IMR-90 (cell line): ENCODE data around the gene KPNA1. TPM values are rescaled to one million over a fixed set of nuclear protein-coding genes. Genes with fewer than 3 reads are reported as not detected.

Source experiments
- ATAC-seq: fragments of 200-7000 bp; cut with Tn5 transposase; 2 replicates; pipeline ENCODE4 v1.9.1; 2020; ENCODE audit warnings: low read depth, mild to moderate bottlenecking, moderate library complexity
- BruUV-seq: library from RNA; stranded (reverse); fragments of 400-500 nt; replicated peaks from 2 replicates; lab custom pipeline; 2021; lab: Mats Ljungman, UMichigan
- CTCF ChIA-PET: fragments of 300-600 bp; formaldehyde crosslinking; extraction: SDS; loops from one replicate; lab custom pipeline; 2021; ENCODE audit warnings: antibody characterized with exemption; lab: Yijun Ruan, JAX
- POLR2A ChIA-PET: fragments of 300-600 bp; sonication (Branson Sonifier 250); formaldehyde crosslinking; loops from one replicate; lab custom pipeline; 2022; ENCODE audit warnings: antibody characterized with exemption; ENCODE audit not compliant: unreplicated experiment; lab: Charles Lee
- DNase-seq: peaks from one replicate; pipeline ENCODE4 v3.0.0; 2013
- H2AFZ ChIP-seq: replicated peaks from 2 replicates; pipeline ENCODE3; 2013; ENCODE audit warnings: low read length, mild to moderate bottlenecking; ENCODE audit not compliant: poor library complexity
- H2AK5ac ChIP-seq: 2 replicates; pipeline ENCODE4 v1.6.1; 2013; ENCODE audit warnings: low read depth, low read length, inconsistent platforms
- H2AK9ac ChIP-seq: replicated peaks from 2 replicates; pipeline ENCODE3; 2013; ENCODE audit warnings: mild to moderate bottlenecking, low read depth, low read length, moderate library complexity; ENCODE audit not compliant: poor library complexity
- H2BK120ac ChIP-seq: 2 replicates; pipeline ENCODE4 v1.6.1; 2013; ENCODE audit warnings: low read depth, low read length, inconsistent platforms
- H2BK15ac ChIP-seq: 3 replicates; pipeline ENCODE4 v1.6.1; 2013; ENCODE audit warnings: low read depth, low read length, inconsistent platforms
- H2BK20ac ChIP-seq: 2 replicates; pipeline ENCODE4 v1.6.1; 2013; ENCODE audit warnings: low read depth, mild to moderate bottlenecking, inconsistent platforms, low read length, moderate library complexity
- H2BK5ac ChIP-seq: 2 replicates; pipeline ENCODE4 v1.6.1; 2013; ENCODE audit warnings: mild to moderate bottlenecking, low read depth, low read length, inconsistent platforms; ENCODE audit not compliant: poor library complexity, severe bottlenecking
- H3K14ac ChIP-seq: replicated peaks from 2 replicates; pipeline ENCODE4 v1.6.1; 2013; ENCODE audit warnings: low read depth, low read length, inconsistent platforms
- H3K18ac ChIP-seq: 2 replicates; pipeline ENCODE4 v1.6.1; 2013; ENCODE audit warnings: low read depth, low read length, control low read depth
- H3K23ac ChIP-seq: 2 replicates; pipeline ENCODE4 v1.6.1; 2013; ENCODE audit warnings: low read depth, low read length, inconsistent platforms
- H3K27ac ChIP-seq: 2 replicates; pipeline ENCODE4 v1.5.1; 2013; ENCODE audit warnings: mild to moderate bottlenecking, control low read depth, low read length; ENCODE audit not compliant: insufficient read depth
- H3K27me3 ChIP-seq: 2 replicates; pipeline ENCODE4 v1.6.1; 2013; ENCODE audit warnings: low read length; ENCODE audit not compliant: control insufficient read depth, insufficient read depth
- H3K36me3 ChIP-seq: 2 replicates; pipeline ENCODE4 v1.6.1; 2013; ENCODE audit warnings: low read length, mixed read lengths; ENCODE audit not compliant: control insufficient read depth, insufficient read depth
- H3K4ac ChIP-seq: 2 replicates; pipeline ENCODE4 v1.6.1; 2013; ENCODE audit warnings: low read depth, low read length, inconsistent platforms
- H3K4me1 ChIP-seq: 2 replicates; pipeline ENCODE4 v1.6.1; 2013; ENCODE audit warnings: low read length, mixed read lengths; ENCODE audit not compliant: control insufficient read depth, insufficient read depth
- H3K4me2 ChIP-seq: 2 replicates; pipeline ENCODE4 v1.6.1; 2013; ENCODE audit warnings: low read depth, mild to moderate bottlenecking, control low read depth, low read length, moderate library complexity
- H3K4me3 ChIP-seq: 2 replicates; pipeline ENCODE4 v1.5.1; 2013; ENCODE audit warnings: low read depth, mild to moderate bottlenecking, control low read depth, low read length, moderate library complexity; ENCODE audit not compliant: insufficient read depth
- H3K56ac ChIP-seq: 2 replicates; pipeline ENCODE4 v1.6.1; 2013; ENCODE audit warnings: low read length, inconsistent platforms; ENCODE audit not compliant: insufficient read depth; ENCODE audit errors: extremely low read depth
- H3K79me1 ChIP-seq, 2 experiments: 2 replicates each; pipeline ENCODE4 v1.6.1; 2013; ENCODE audit warnings: low read length in 2 of 2, inconsistent platforms in 1 of 2, low read depth in 1 of 2
- H3K9ac ChIP-seq: 2 replicates; pipeline ENCODE4 v1.6.1; 2013; ENCODE audit warnings: low read depth, low read length, control low read depth
- H3K9me1 ChIP-seq: 2 replicates; pipeline ENCODE4 v1.6.1; 2013; ENCODE audit warnings: low read length, inconsistent platforms; ENCODE audit not compliant: insufficient read depth
- H3K9me3 ChIP-seq: 2 replicates; pipeline ENCODE4 v1.6.1; 2013; ENCODE audit warnings: low read length; ENCODE audit not compliant: control insufficient read depth, insufficient read depth
- H4K20me1 ChIP-seq: 2 replicates; pipeline ENCODE4 v1.6.1; 2013; ENCODE audit warnings: low read length, inconsistent platforms; ENCODE audit not compliant: insufficient read depth
- H4K5ac ChIP-seq: 2 replicates; pipeline ENCODE4 v1.6.1; 2013; ENCODE audit warnings: mild to moderate bottlenecking, low read depth, low read length, control low read depth
- H4K8ac ChIP-seq, 2 experiments: 2 replicates each; pipeline ENCODE4 v1.6.1; 2013; ENCODE audit warnings: low read depth in 2 of 2, low read length in 2 of 2, control low read depth in 1 of 2, inconsistent platforms in 1 of 2
- H4K91ac ChIP-seq: 2 replicates; pipeline ENCODE4 v1.6.1; 2013; ENCODE audit warnings: low read depth, low read length, inconsistent platforms; ENCODE audit not compliant: insufficient read depth
- CEBPB ChIP-seq: IDR thresholded peaks from 2 replicates; pipeline ENCODE4 v1.6.1; 2012; ENCODE audit warnings: low read depth, low read length, improper control_type of control experiment
- CHD1 ChIP-seq: IDR thresholded peaks from 2 replicates; pipeline ENCODE4 v1.6.1; 2012; ENCODE audit warnings: low read depth, low read length, improper control_type of control experiment
- FOS ChIP-seq: fragments of 150-350 bp; IDR thresholded peaks from 2 replicates; pipeline ENCODE4 v1.6.1; 2016; ENCODE audit warnings: low read depth, low read length
- MXI1 ChIP-seq: IDR thresholded peaks from 2 replicates; pipeline ENCODE4 v1.6.1; 2012; ENCODE audit warnings: low read depth, mild to moderate bottlenecking, low read length, moderate library complexity, borderline replicate concordance
- NFE2L2 ChIP-seq: fragments of 150-350 bp; IDR thresholded peaks from 2 replicates; pipeline ENCODE4 v1.6.1; 2016; ENCODE audit warnings: low read depth, mild to moderate bottlenecking, low read length
- RCOR1 ChIP-seq: IDR thresholded peaks from 2 replicates; pipeline ENCODE4 v1.6.1; 2012; ENCODE audit warnings: mild to moderate bottlenecking, low read length, improper control_type of control experiment; ENCODE audit not compliant: insufficient replicate concordance
- RFX5 ChIP-seq: IDR thresholded peaks from 2 replicates; pipeline ENCODE4 v1.8.0; 2012; ENCODE audit warnings: low read depth, mild to moderate bottlenecking, low read length, moderate library complexity
- SMC3 ChIP-seq: fragments of 150-350 bp; IDR thresholded peaks from 2 replicates; pipeline ENCODE4 v1.6.1; 2016; ENCODE audit warnings: low read depth, mild to moderate bottlenecking, antibody characterized with exemption, low read length, moderate library complexity
- WGBS, 2 experiments: methylation state at CpG; one replicate each; pipeline versions ENCODE4 v1.1.5 to v1.1.7; 2013; ENCODE audit warnings: missing lambda C conversion rate in 2 of 2; ENCODE audit not compliant: insufficient read length in 1 of 2; ENCODE audit errors: extremely low coverage in 2 of 2; 5-methylcytosine and 5-hydroxymethylcytosine counted together
- dilution Hi-C: fragments of 300-500 bp; cut with HindIII; formaldehyde crosslinking; loops from one replicate; pipeline ENCODE4 v1.14.3; 2018; ENCODE audit warnings: low sequenced_read_pairs; ENCODE audit not compliant: unreplicated experiment
- in situ Hi-C: fragments of 300-500 bp; cut with MboI; formaldehyde crosslinking; loops from 3 replicates; pipeline ENCODE4 v1.14.3; 2019; ENCODE audit warnings: low sequenced_read_pairs, inconsistent platforms, mixed read lengths
- intact Hi-C: fragments of 100-400 bp; cut with micrococcal nuclease; formaldehyde crosslinking; loops from 2 replicates; pipeline ENCODE4 v1.10.0; 2022
- polyA plus RNA-seq, 3 experiments: library from polyadenylated mRNA; depleted of rRNA; stranded (reverse); fragments of >200 nt; gene quantifications; 2 replicates each; pipeline ENCODE4 v1.2.3, GENCODE V29; 2012; ENCODE audit warnings: low replicate concordance in 1 of 3
- total RNA-seq: library from RNA; depleted of rRNA; stranded (reverse); fragments of >200 nt; gene quantifications from 2 replicates; pipeline ENCODE4 v1.2.3, GENCODE V29; 2012

Gene KPNA1
- total and polyA plus RNA-seq, 2 of the 4 experiments (the other 2 are of a cell fraction): 30.6 to 112 TPM

- dilution Hi-C loops: no loop called here
- Histone ChIP-seq H2BK20ac (no peak overlapping the region), H4K5ac (no peak overlapping the region), H3K9me1 (peaks cover 13% of the 10 kb centered on the region; the same call in 1 of the 2 replicates), H3K14ac (no peak overlapping the region), H3K27me3 (no peaks in the 10 kb centered on the region), H2AFZ (no peak overlapping the region), H2BK120ac (no peak overlapping the region), H2AK5ac (no peak overlapping the region), H3K36me3 (no peaks in the 10 kb centered on the region; the same call in none of the 2 replicates), H3K9me3 (no peaks in the 10 kb centered on the region), H2BK5ac (no peak overlapping the region), H3K18ac (no peak overlapping the region), H4K91ac (no peak overlapping the region), H3K4me1 (peaks cover 5% of the 10 kb centered on the region; the same call in 1 of the 2 replicates), H3K27ac (no peak overlapping the region), H3K9ac (no peak overlapping the region), H2AK9ac (no peak overlapping the region), H4K20me1 (peaks cover 48% of the 10 kb centered on the region), H3K4me2 (no peak overlapping the region), H3K4ac (no peak overlapping the region), H3K23ac (no peak overlapping the region), H3K79me1 (peaks cover 21 to 68% of the 10 kb centered on the region in 2 experiments), H4K8ac (no peak overlapping the region), H3K4me3 (no peak overlapping the region), H2BK15ac (no peak overlapping the region), H3K56ac (no peak overlapping the region)
- TF ChIP-seq CEBPB (peak; percentile 95), MXI1 (no peak), FOS (peak; percentile 71), SMC3 (no peak), NFE2L2 (peak; percentile 40; the same call in 1 of the 2 replicates), RFX5 (0 out of 2 replicates have a peak, but pooled peaks have one; percentile 4), RCOR1 (peak; percentile 69), CHD1 (peak; percentile 55; the same call in 1 of the 2 replicates)
- ChIA-PET POLR2A (no interaction called here), CTCF (no interaction called here)
- no CpG with 5 or more reads among the region's 1 CpG for WGBS, 2 experiments
- peak; percentile 91 for DNase-seq
- in situ Hi-C loops: no loop called here
- ATAC-seq: peak; percentile 89
- BruUV-seq: no TSS peak
- intact Hi-C loops: no loop called here
Observed at GRCh38 chr3:122497425-122497824, 17.3 kb downstream of the KPNA1 start.
